ENCODE results near the gene MAP1S.
"Not testable (repeated sequence)": the region's sequence is repeated elsewhere in the genome, so short reads cannot be mapped to it uniquely, and the experiment has no call there.

MAP1S gene

GRCh38 chr19:17775991-17776803, 56.9 kb downstream of the MAP1S start:
- H3K27ac ChIP-seq (ENCODE audit: low read length), result no peak overlapping the region
- H3K9me3 ChIP-seq (ENCODE audit: control insufficient read depth, low read depth, low read length), result no peaks in the 10 kb centered on the region
- H3K4me1 ChIP-seq (ENCODE audit: control insufficient read depth, low read depth, low read length), result no peaks in the 10 kb centered on the region
- no peak overlapping the region for H3K4me3 ChIP-seq (ENCODE audit: low read length)
- H3K9ac ChIP-seq (ENCODE audit: low read length), result no peak overlapping the region
- no peaks in the 10 kb centered on the region for H3K27me3 ChIP-seq (ENCODE audit: control insufficient read depth, insufficient read depth, low read length)
- H3K36me3 ChIP-seq (ENCODE audit: control insufficient read depth, low read depth, low read length), result no peaks in the 10 kb centered on the region

- not testable (repeated sequence) for H3K9ac ChIP-seq (ENCODE audit: low read length); H3K36me3 ChIP-seq (ENCODE audit: control insufficient read depth, low read depth, low read length); H3K4me1 ChIP-seq (ENCODE audit: control insufficient read depth, low read depth, low read length); H3K27me3 ChIP-seq (ENCODE audit: control insufficient read depth, insufficient read depth, low read length); H3K9me3 ChIP-seq (ENCODE audit: control insufficient read depth, low read depth, low read length); H3K27ac ChIP-seq (ENCODE audit: low read length)
- peak overlapping the region; percentile 70 for H3K4me3 ChIP-seq (ENCODE audit: low read length)
Observed at GRCh38 chr19:17777840-17778239, 58.6 kb downstream of the MAP1S start.

DNA sequence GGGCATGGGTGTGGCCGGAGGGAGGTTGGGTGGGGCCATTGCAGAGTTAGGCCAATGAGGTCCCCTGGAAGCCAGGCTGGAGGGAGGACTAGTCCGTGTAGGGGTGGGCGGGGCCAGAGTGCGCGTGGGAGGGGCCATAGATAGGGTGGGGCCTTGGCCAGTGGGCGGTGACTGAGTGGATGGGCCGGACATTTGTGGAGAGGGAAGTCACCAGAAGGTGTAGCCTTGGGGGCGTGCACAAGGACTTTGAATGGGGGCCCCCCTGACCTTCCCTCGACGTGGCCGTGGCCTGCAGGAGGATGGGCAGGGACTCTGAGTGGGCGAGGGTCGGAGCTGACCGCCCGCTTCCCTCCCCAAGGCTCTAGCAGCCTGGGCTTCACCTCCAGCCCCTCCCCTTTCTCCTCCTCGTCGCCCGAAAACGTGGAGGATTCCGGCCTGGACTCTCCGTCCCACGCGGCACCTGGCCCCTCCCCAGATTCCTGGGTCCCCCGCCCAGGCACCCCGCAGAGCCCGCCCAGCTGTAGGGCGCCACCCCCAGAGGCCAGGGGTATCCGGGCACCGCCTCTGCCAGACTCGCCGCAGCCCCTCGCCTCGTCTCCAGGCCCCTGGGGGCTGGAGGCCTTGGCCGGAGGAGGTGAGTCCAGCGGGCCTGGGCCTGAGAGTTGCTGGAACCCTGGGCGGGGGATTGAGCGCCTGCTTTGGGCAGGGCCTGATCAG, 59.1 kb downstream of the MAP1S start:
- Histone ChIP-seq H3K27ac (ENCODE audit: low read length) (no peak overlapping the region), H3K4me3 (ENCODE audit: low read length) (peak overlapping the region; percentile 70)

DNA sequence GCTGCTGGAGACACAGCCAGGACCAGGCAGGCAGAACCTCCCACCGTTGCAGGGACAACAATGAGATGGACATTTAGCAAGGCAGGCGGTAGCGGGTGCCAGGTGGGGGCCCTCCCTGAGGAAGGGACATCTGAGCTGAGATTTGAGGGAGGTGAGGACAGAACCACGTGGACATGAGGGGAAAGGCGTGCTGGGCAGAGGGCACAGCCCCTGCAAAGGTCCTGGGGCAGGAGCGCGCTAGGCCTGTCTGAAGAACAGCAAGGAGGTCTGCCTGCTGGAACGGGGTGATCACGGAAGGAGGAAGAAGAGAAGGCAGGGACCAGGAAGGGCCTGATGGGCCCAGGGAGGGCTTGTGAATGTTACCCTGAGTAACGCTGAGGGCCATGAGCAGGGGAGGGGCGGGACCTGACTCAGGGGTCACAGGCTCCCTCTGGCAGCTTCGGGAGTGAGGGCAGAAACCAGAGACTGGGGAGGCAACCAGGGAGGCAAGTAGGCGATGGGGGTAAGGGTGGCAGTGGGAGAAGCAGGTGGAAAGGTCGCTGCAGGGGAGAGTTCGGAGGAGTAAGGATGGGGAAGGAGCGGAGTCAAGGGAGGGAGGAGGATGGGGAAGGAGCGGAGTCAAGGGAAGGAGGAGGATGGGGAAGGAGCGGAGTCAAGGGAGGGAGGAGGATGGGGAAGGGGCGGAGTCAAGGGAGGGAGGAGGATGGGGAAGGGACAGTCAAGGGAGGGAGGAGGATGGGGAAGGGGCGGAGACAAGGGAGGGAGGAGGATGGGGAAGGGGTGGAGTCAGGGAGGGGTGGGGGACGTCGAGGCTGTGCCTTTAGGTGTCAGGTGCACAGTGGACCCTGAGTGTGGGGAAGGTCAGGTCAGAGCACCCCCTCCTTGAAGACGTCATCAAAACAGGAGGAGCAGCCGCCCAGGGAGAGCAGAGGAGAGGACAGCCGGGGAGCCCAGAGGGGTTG, 60.0 kb downstream of the MAP1S start:
- no peaks in the 10 kb centered on the region for H3K27me3 ChIP-seq (ENCODE audit: control insufficient read depth, insufficient read depth, low read length)
- peak overlapping the region; percentile 70 for H3K4me3 ChIP-seq (ENCODE audit: low read length)
- no peaks in the 10 kb centered on the region for H3K36me3 ChIP-seq (ENCODE audit: control insufficient read depth, low read depth, low read length)
- peak overlapping the region; percentile 2 for H3K9ac ChIP-seq (ENCODE audit: low read length)
- no peaks in the 10 kb centered on the region for H3K9me3 ChIP-seq (ENCODE audit: control insufficient read depth, low read depth, low read length)
- no peak overlapping the region for H3K27ac ChIP-seq (ENCODE audit: low read length)
- H3K4me1 ChIP-seq (ENCODE audit: control insufficient read depth, low read depth, low read length), result no peaks in the 10 kb centered on the region

More for the DNA sequence above, 59.1 kb downstream of the MAP1S start:
- Histone ChIP-seq H3K4me1 (ENCODE audit: control insufficient read depth, low read depth, low read length) (no peaks in the 10 kb centered on the region), H3K9me3 (ENCODE audit: control insufficient read depth, low read depth, low read length) (no peaks in the 10 kb centered on the region), H3K9ac (ENCODE audit: low read length) (peak overlapping the region; percentile 2), H3K36me3 (ENCODE audit: control insufficient read depth, low read depth, low read length) (no peaks in the 10 kb centered on the region), H3K27me3 (ENCODE audit: control insufficient read depth, insufficient read depth, low read length) (no peaks in the 10 kb centered on the region)

- H3K27me3 ChIP-seq (ENCODE audit: control insufficient read depth, insufficient read depth, low read length), result no peaks in the 10 kb centered on the region
- no peak overlapping the region for H3K4me3 ChIP-seq (ENCODE audit: low read length)
- H3K9ac ChIP-seq (ENCODE audit: low read length), result no peak overlapping the region
- H3K4me1 ChIP-seq (ENCODE audit: control insufficient read depth, low read depth, low read length), result no peaks in the 10 kb centered on the region
- no peak overlapping the region for H3K27ac ChIP-seq (ENCODE audit: low read length)
- H3K9me3 ChIP-seq (ENCODE audit: control insufficient read depth, low read depth, low read length), result no peaks in the 10 kb centered on the region
- H3K36me3 ChIP-seq (ENCODE audit: control insufficient read depth, low read depth, low read length), result no peaks in the 10 kb centered on the region
Observed at GRCh38 chr19:17780781-17781180, 61.5 kb downstream of the MAP1S start.

- not testable (repeated sequence) for H3K4me3 ChIP-seq (ENCODE audit: low read length); H3K36me3 ChIP-seq (ENCODE audit: control insufficient read depth, low read depth, low read length); H3K27me3 ChIP-seq (ENCODE audit: control insufficient read depth, insufficient read depth, low read length); H3K9me3 ChIP-seq (ENCODE audit: control insufficient read depth, low read depth, low read length); H3K27ac ChIP-seq (ENCODE audit: low read length); H3K9ac ChIP-seq (ENCODE audit: low read length); H3K4me1 ChIP-seq (ENCODE audit: control insufficient read depth, low read depth, low read length)
Observed at GRCh38 chr19:17783721-17784120, 64.4 kb downstream of the MAP1S start.

Measured in iPS-18a (cell line).